ENCODE measurements around the gene CRX. TPM values are rescaled to one million over a fixed set of nuclear protein-coding genes. Genes with fewer than 3 reads are reported as not detected.
"Not testable (repeated sequence)": the region's sequence is repeated elsewhere in the genome, so short reads cannot be mapped to it uniquely, and the experiment has no call there.

Gene CRX
- total RNA-seq = under 0.01 TPM
- polyA plus RNA-seq = 0.05 TPM
- long read RNA-seq, donor 1 = 0 reads
- long read RNA-seq, donor 2 = 0 reads
- long read RNA-seq, donor 3 = 0 reads
- long read RNA-seq, donor 4 = 0 reads
- long read RNA-seq, donor 5 = 0 reads
- long read RNA-seq, donor 6 = 0 reads
- long read RNA-seq, donor 7 = 0 reads
- long read RNA-seq, donor 8 = 0 reads
- long read RNA-seq, donor 9 = 0 reads
- long read RNA-seq, donor 10, partial matches to known transcripts = 0 of 1 reads
- long read RNA-seq, donor 10, other reads (novel, unspliced or antisense) = 0 of 1 reads

- WGBS = 54% methylated on average over 15 of the region's 15 CpGs
- H3K27ac ChIP-seq (ENCODE audit: low read depth in 1 of 2, low read length in 1 of 2) = no peak within 1 kb of the TSS
- H3K4me3 ChIP-seq (ENCODE audit: low read length in 2 of 2) = no peak within 1 kb of the TSS
- H3K9me3 ChIP-seq (ENCODE audit: control insufficient read depth in 2 of 2, insufficient read depth in 1 of 2, low read length in 1 of 2) = no peaks in the 10 kb centered on the region
- peaks cover 0 to 34% of the 10 kb centered on the region in 2 donors for H3K27me3 ChIP-seq (ENCODE audit: control insufficient read depth in 2 of 2, insufficient read depth in 1 of 2, low read length in 1 of 2)
- DNase-seq (ENCODE audit: low read depth in 6 of 9, low spot score in 9 of 9) = no peak
- H3K36me3 ChIP-seq (ENCODE audit: control insufficient read depth in 2 of 2, insufficient read depth in 2 of 2, low read length in 1 of 2) = no peaks in the 10 kb centered on the region
- no peaks in the 10 kb centered on the region for H3K4me1 ChIP-seq (ENCODE audit: control insufficient read depth in 2 of 2, insufficient read depth in 2 of 2, low read length in 2 of 2)
Observed at GRCh38 chr19:47821460-47822020, at the start of gene CRX. Gene CRX, plus strand, starts transcription at chr19:47821937. Its CDS starts 12,507 bp downstream, at chr19:47834444.

- H3K27ac ChIP-seq (ENCODE audit: low read depth in 1 of 2, low read length in 1 of 2) = peak overlapping the region; percentile 11 to 18
- H3K9me3 ChIP-seq (ENCODE audit: control insufficient read depth in 2 of 2, insufficient read depth in 1 of 2, low read length in 1 of 2) = peaks cover 0 to 7% of the 10 kb centered on the region in 2 donors
- peaks cover 11 to 24% of the 10 kb centered on the region in 2 donors for H3K4me1 ChIP-seq (ENCODE audit: control insufficient read depth in 2 of 2, insufficient read depth in 2 of 2, low read length in 2 of 2)
- peak in 1 of 9 donors; percentile 16 for DNase-seq (ENCODE audit: low read depth in 6 of 9, low spot score in 9 of 9)
- no peak overlapping the region for H3K4me3 ChIP-seq (ENCODE audit: low read length in 2 of 2)
- no peaks in the 10 kb centered on the region for H3K27me3 ChIP-seq (ENCODE audit: control insufficient read depth in 2 of 2, insufficient read depth in 1 of 2, low read length in 1 of 2)
- WGBS = 92% methylated on average over 4 of the region's 4 CpGs
- H3K36me3 ChIP-seq (ENCODE audit: control insufficient read depth in 2 of 2, insufficient read depth in 2 of 2, low read length in 1 of 2) = peaks cover 9% of the 10 kb centered on the region in 2 donors
Observed at GRCh38 chr19:47776568-47776967, 45.2 kb upstream of the CRX start.

GRCh38 chr19:47777245-47778048 lies 44.3 kb upstream of the CRX start:
- DNase-seq (ENCODE audit: low read depth in 6 of 9, low spot score in 9 of 9); H3K27ac ChIP-seq (ENCODE audit: low read depth in 1 of 2, low read length in 1 of 2); H3K27me3 ChIP-seq (ENCODE audit: control insufficient read depth in 2 of 2, insufficient read depth in 1 of 2, low read length in 1 of 2); H3K9me3 ChIP-seq (ENCODE audit: control insufficient read depth in 2 of 2, insufficient read depth in 1 of 2, low read length in 1 of 2): not testable (repeated sequence)
- Histone ChIP-seq H3K36me3 (ENCODE audit: control insufficient read depth in 2 of 2, insufficient read depth in 2 of 2, low read length in 1 of 2) (peaks cover 11 to 12% of the 10 kb centered on the region in 2 donors), H3K4me1 (ENCODE audit: control insufficient read depth in 2 of 2, insufficient read depth in 2 of 2, low read length in 2 of 2) (peaks cover 11 to 24% of the 10 kb centered on the region in 2 donors), H3K4me3 (ENCODE audit: low read length in 2 of 2) (peak overlapping the region; percentile 91 to 96)
- WGBS = 91% methylated on average over 23 of the region's 23 CpGs

- Histone ChIP-seq H3K36me3 (ENCODE audit: control insufficient read depth in 2 of 2, insufficient read depth in 2 of 2, low read length in 1 of 2) (peaks cover 12 to 14% of the 10 kb centered on the region in 2 donors), H3K4me1 (ENCODE audit: control insufficient read depth in 2 of 2, insufficient read depth in 2 of 2, low read length in 2 of 2) (peaks cover 11 to 24% of the 10 kb centered on the region in 2 donors), H3K4me3 (ENCODE audit: low read length in 2 of 2) (peak within 1 kb of the TSS; percentile 91 to 96), H3K27me3 (ENCODE audit: control insufficient read depth in 2 of 2, insufficient read depth in 1 of 2, low read length in 1 of 2) (no peaks in the 10 kb centered on the region), H3K27ac (ENCODE audit: low read depth in 1 of 2, low read length in 1 of 2) (peak within 1 kb of the TSS; percentile 86 to 93), H3K9me3 (ENCODE audit: control insufficient read depth in 2 of 2, insufficient read depth in 1 of 2, low read length in 1 of 2) (peaks cover 0 to 7% of the 10 kb centered on the region in 2 donors)
- peak in 8 of 9 donors; percentile 47 to 86 (median 69) for DNase-seq (ENCODE audit: low read depth in 6 of 9, low spot score in 9 of 9)
- under 1% methylated on average over 65 of the region's 65 CpGs for WGBS
Observed at GRCh38 chr19:47778049-47778953, 43.4 kb upstream of the CRX start, which contains the start of gene SELENOW. Gene SELENOW, plus strand, starts transcription at chr19:47778703. Its CDS starts 83 bp downstream, at chr19:47778786.

- Histone ChIP-seq H3K27me3 (ENCODE audit: control insufficient read depth in 2 of 2, insufficient read depth in 1 of 2, low read length in 1 of 2) (no peaks in the 10 kb centered on the region), H3K4me1 (ENCODE audit: control insufficient read depth in 2 of 2, insufficient read depth in 2 of 2, low read length in 2 of 2) (peaks cover 11 to 24% of the 10 kb centered on the region in 2 donors), H3K4me3 (ENCODE audit: low read length in 2 of 2) (peak overlapping the region; percentile 91 to 96), H3K9me3 (ENCODE audit: control insufficient read depth in 2 of 2, insufficient read depth in 1 of 2, low read length in 1 of 2) (peaks cover 0 to 7% of the 10 kb centered on the region in 2 donors), H3K27ac (ENCODE audit: low read depth in 1 of 2, low read length in 1 of 2) (peak overlapping the region; percentile 86 to 93), H3K36me3 (ENCODE audit: control insufficient read depth in 2 of 2, insufficient read depth in 2 of 2, low read length in 1 of 2) (peaks cover 17% of the 10 kb centered on the region in 2 donors)
- 2% methylated on average over 20 of the region's 20 CpGs for WGBS
- peak in 3 of 9 donors; percentile 12 to 39 (median 35) for DNase-seq (ENCODE audit: low read depth in 6 of 9, low spot score in 9 of 9)
Observed at GRCh38 chr19:47778954-47779351, 42.8 kb upstream of the CRX start.

- no peak for DNase-seq (ENCODE audit: low read depth in 6 of 9, low spot score in 9 of 9)
- no peak overlapping the region for H3K27ac ChIP-seq (ENCODE audit: low read depth in 1 of 2, low read length in 1 of 2)
- H3K4me1 ChIP-seq (ENCODE audit: control insufficient read depth in 2 of 2, insufficient read depth in 2 of 2, low read length in 2 of 2) = peaks cover 11 to 24% of the 10 kb centered on the region in 2 donors
- peaks cover 21 to 23% of the 10 kb centered on the region in 2 donors for H3K36me3 ChIP-seq (ENCODE audit: control insufficient read depth in 2 of 2, insufficient read depth in 2 of 2, low read length in 1 of 2)
- 94% methylated on average over 24 of the region's 24 CpGs for WGBS
- no peaks in the 10 kb centered on the region for H3K27me3 ChIP-seq (ENCODE audit: control insufficient read depth in 2 of 2, insufficient read depth in 1 of 2, low read length in 1 of 2)
- peak overlapping the region; percentile 91 to 96 for H3K4me3 ChIP-seq (ENCODE audit: low read length in 2 of 2)
- peaks cover 0 to 7% of the 10 kb centered on the region in 2 donors for H3K9me3 ChIP-seq (ENCODE audit: control insufficient read depth in 2 of 2, insufficient read depth in 1 of 2, low read length in 1 of 2)
Observed at GRCh38 chr19:47779524-47780214, 42.1 kb upstream of the CRX start.

GRCh38 chr19:47780215-47780551 lies 41.6 kb upstream of the CRX start:
- Histone ChIP-seq H3K36me3 (ENCODE audit: control insufficient read depth in 2 of 2, insufficient read depth in 2 of 2, low read length in 1 of 2) (peaks cover 21 to 24% of the 10 kb centered on the region in 2 donors), H3K4me3 (ENCODE audit: low read length in 2 of 2) (no peak overlapping the region), H3K27ac (ENCODE audit: low read depth in 1 of 2, low read length in 1 of 2) (no peak overlapping the region), H3K27me3 (ENCODE audit: control insufficient read depth in 2 of 2, insufficient read depth in 1 of 2, low read length in 1 of 2) (no peaks in the 10 kb centered on the region), H3K4me1 (ENCODE audit: control insufficient read depth in 2 of 2, insufficient read depth in 2 of 2, low read length in 2 of 2) (peaks cover 11 to 24% of the 10 kb centered on the region in 2 donors), H3K9me3 (ENCODE audit: control insufficient read depth in 2 of 2, insufficient read depth in 1 of 2, low read length in 1 of 2) (peaks cover 0 to 7% of the 10 kb centered on the region in 2 donors)
- 95% methylated on average over 9 of the region's 9 CpGs for WGBS
- DNase-seq (ENCODE audit: low read depth in 6 of 9, low spot score in 9 of 9) = no peak

All from thymus (tissue), 14 donors.